ENCODE results near the gene EFCAB6. TPM values are rescaled to one million over a fixed set of nuclear protein-coding genes. Genes with fewer than 3 reads are reported as not detected.

EFCAB6 gene
- total and polyA plus RNA-seq, 10 of the 15 experiments (the other 5 are each of a cell fraction or from before 2014, with no cell fraction given) = 0.05 to 0.42 (median 0.19) TPM

GRCh38 chr22:43497956-43498855 is 313.9 kb downstream of the EFCAB6 start:
- no peaks in the 10 kb centered on the region for H3K36me3 ChIP-seq (ENCODE audit: control insufficient read depth in 2 of 2, insufficient read depth in 2 of 2, low read length in 1 of 2)
- H3K4me2 ChIP-seq (ENCODE audit: control insufficient read depth, insufficient read depth) = no peak overlapping the region
- in situ Hi-C loops (cut with MboI) (no loop called here), intact Hi-C loops (cut with micrococcal nuclease; ENCODE audit: unreplicated experiment) (no loop called here)
- no peaks in the 10 kb centered on the region for H4K20me1 ChIP-seq (ENCODE audit: control insufficient read depth, insufficient read depth)
- ChIA-PET RAD21 (ENCODE audit: unreplicated experiment) (no interaction called here), CTCF (no interaction called here), SMC1A (ENCODE audit: uncharacterized antibody, unreplicated experiment) (no interaction called here), POLR2A (no interaction called here)
- BruUV-seq (replicated peaks) = no TSS peak
- no peaks in the 10 kb centered on the region; a peak in 1 of 4 replicates for H3K27me3 ChIP-seq (replicated peaks in 1 of 2; ENCODE audit: control insufficient read depth in 2 of 2, insufficient read depth in 2 of 2, low read length in 1 of 2)
- no peak overlapping the region for H2AFZ ChIP-seq (ENCODE audit: control insufficient read depth, low read depth, low read length)
- H3K27ac ChIP-seq (ENCODE audit: control insufficient read depth, insufficient read depth) = no peak overlapping the region
- FAIRE-seq = no peak
- no peak for ATAC-seq
- no peaks in the 10 kb centered on the region for H3K79me2 ChIP-seq (ENCODE audit: control insufficient read depth, insufficient read depth, low read length)
- no peak overlapping the region for H3K4me3 ChIP-seq
- no peaks in the 10 kb centered on the region; the same call in 2 of the 3 replicates for H3K9me3 ChIP-seq (replicated peaks; ENCODE audit: control insufficient read depth, insufficient read depth, low read length)
- no peak overlapping the region for H3K9ac ChIP-seq (ENCODE audit: control insufficient read depth, insufficient read depth, low read length)
- WGBS (ENCODE audit: insufficient coverage, insufficient replicate concordance, low lambda C conversion rate, missing lambda C conversion rate) = 44% methylated on average over 16 of the region's 16 CpGs
- TF ChIP-seq FOXK2 (IDR thresholded peaks at IDR 0.05) (no peak), SMARCA5 (IDR thresholded peaks at IDR 0.05) (no peak), RCOR1 (conservative IDR thresholded peaks at IDR 0.05; ENCODE audit: low read depth, low read length) (no peak), ASH2L (IDR thresholded peaks at IDR 0.05; ENCODE audit: borderline replicate concordance, low read depth) (no peak), ESRRA (IDR thresholded peaks at IDR 0.05; ENCODE audit: low read length) (no peak), HDGF (IDR thresholded peaks at IDR 0.05) (no peak), CBX3 (IDR thresholded peaks at IDR 0.05; ENCODE audit: borderline replicate concordance, low read depth) (no peak), ZNF217 (IDR thresholded peaks at IDR 0.05) (no peak), EED (IDR thresholded peaks at IDR 0.05; ENCODE audit: low read depth) (no peak), YBX1 (IDR thresholded peaks at IDR 0.05) (no peak), SP1 (IDR thresholded peaks at IDR 0.05; ENCODE audit: low read depth, low read length) (no peak), GATAD2B (conservative IDR thresholded peaks at IDR 0.05; ENCODE audit: low read depth) (no peak)
- TF ChIP-seq, protein P1, sequence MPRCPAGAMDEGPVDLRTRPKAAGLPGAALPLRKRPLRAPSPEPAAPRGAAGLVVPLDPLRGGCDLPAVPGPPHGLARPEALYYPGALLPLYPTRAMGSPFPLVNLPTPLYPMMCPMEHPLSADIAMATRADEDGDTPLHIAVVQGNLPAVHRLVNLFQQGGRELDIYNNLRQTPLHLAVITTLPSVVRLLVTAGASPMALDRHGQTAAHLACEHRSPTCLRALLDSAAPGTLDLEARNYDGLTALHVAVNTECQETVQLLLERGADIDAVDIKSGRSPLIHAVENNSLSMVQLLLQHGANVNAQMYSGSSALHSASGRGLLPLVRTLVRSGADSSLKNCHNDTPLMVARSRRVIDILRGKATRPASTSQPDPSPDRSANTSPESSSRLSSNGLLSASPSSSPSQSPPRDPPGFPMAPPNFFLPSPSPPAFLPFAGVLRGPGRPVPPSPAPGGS (IDR thresholded peaks at IDR 0.05; ENCODE audit: borderline replicate concordance, insufficient read depth, low read depth, low read length, poor library complexity, severe bottlenecking) = no peak
- DNase-seq (ENCODE audit: low read depth, low spot score) = no peak
- H3K4me1 ChIP-seq (ENCODE audit: control insufficient read depth, insufficient read depth, low read length) = no peaks in the 10 kb centered on the region

All from GM12878 (cell line).